ENCODE results near the gene FASN. TPM values are rescaled to one million over a fixed set of nuclear protein-coding genes. Genes with fewer than 3 reads are reported as not detected.

Gene FASN
- total RNA-seq, 6 experiments from 2014 or later, result 108 to 138 (median 112) TPM

- Mint-ChIP-seq H3K4me3 (no peak overlapping the region), H3K36me3 (ENCODE audit: low read depth) (peaks cover 8% of the 10 kb centered on the region; the same call in 1 of the 2 replicates), H3K27ac (no peak overlapping the region), H3K9me3 (no peaks in the 10 kb centered on the region), H3K27me3 (ENCODE audit: insufficient read depth) (peaks cover 13% of the 10 kb centered on the region), H3K4me1 (ENCODE audit: low read depth) (no peaks in the 10 kb centered on the region)
- TF ChIP-seq, protein P1, sequence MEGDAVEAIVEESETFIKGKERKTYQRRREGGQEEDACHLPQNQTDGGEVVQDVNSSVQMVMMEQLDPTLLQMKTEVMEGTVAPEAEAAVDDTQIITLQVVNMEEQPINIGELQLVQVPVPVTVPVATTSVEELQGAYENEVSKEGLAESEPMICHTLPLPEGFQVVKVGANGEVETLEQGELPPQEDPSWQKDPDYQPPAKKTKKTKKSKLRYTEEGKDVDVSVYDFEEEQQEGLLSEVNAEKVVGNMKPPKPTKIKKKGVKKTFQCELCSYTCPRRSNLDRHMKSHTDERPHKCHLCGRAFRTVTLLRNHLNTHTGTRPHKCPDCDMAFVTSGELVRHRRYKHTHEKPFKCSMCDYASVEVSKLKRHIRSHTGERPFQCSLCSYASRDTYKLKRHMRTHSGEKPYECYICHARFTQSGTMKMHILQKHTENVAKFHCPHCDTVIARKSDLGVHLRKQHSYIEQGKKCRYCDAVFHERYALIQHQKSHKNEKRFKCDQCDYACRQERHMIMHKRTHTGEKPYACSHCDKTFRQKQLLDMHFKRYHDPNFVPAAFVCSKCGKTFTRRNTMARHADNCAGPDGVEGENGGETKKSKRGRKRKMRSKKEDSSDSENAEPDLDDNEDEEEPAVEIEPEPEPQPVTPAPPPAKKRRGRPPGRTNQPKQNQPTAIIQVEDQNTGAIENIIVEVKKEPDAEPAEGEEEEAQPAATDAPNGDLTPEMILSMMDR (IDR thresholded peaks at IDR 0.05), result no peak
- no peak for DNase-seq
Measured at GRCh38 chr17:82077617-82078358, 20.2 kb downstream of the FASN start.

DNA sequence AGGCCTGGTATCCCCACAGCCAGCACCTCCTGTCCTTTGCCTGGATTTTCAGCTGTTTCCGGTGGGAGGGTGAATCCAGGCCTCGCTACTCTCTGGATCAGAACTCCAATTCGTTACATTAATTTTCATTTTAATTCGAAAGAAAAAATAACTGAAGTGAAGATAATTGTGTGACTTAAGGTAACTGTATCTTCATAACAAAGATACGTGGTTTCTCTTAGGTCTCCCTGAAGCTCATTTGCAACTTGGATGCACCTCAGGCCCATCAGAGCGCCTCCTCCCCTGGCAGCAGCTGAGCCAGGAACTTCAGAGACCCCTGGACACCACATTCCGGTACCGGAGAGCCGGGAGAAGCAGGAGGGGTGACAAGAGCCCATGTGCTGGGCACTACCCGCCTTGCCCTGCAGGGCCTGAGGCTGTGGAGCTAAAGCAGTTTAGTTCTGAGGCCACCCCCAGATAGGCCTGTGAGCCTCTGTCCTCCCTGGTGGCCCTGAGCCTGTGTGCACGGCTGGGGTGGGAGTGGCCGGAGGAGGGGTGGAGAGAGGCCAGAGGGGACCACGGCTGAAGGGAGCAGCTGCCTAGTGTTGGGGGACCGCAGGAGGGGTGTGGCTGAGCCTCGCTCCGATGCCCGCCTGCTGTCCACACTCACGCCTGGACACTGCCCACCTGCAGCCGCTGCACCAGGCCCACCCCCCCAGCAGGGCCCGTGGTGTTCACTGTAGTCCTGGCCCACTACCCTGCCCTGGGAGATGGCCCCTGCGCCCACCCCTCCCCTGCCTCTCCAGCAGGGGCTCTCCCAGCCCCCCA is 21.0 kb downstream of the FASN start:
- TF ChIP-seq, protein P1 (IDR thresholded peaks at IDR 0.05), result no peak
- DNase-seq, result no peak
- Mint-ChIP-seq H3K9me3 (no peaks in the 10 kb centered on the region), H3K4me1 (ENCODE audit: low read depth) (no peaks in the 10 kb centered on the region), H3K36me3 (ENCODE audit: low read depth) (peaks cover 8% of the 10 kb centered on the region; the same call in 1 of the 2 replicates), H3K27me3 (ENCODE audit: insufficient read depth) (peaks cover 15% of the 10 kb centered on the region), H3K4me3 (no peak overlapping the region), H3K27ac (no peak overlapping the region)

DNA sequence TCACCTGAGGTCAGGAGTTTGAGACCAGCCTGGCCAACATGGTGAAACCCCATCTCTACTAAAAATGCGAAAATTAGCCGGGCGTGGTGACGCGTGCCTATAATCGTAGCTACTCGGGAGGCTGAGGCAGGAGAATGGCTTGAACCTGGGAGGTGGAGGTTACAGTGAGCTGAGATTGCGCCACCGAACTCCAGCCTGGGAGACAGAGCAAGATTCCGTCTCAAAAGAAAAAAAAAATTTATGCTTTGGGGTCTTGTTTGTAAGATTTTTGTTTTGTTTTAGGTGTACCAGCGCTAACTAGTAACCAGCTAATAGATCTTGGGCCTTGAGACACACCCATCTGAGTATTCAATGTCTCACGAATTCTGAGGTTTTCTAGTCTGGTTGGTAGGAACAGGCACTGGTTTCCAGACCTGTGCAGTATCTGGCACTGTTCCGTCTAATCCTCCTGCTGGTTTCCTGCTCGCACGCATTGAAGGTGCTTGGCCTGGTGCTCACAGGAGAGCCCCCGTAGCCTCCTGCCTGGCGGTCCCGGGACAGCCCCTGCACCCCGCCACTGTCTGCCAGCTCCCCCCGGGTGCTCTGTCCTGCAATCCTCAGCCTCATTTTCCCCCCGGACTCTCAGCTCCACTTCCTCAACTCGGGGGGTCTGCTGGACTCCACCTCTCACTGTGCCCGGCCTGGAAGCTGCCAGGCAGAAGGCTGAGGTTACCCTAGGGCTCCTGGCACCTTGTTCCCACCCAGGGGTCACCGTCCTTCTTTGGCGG is 21.8 kb downstream of the FASN start:
- Mint-ChIP-seq H3K27ac (no peak overlapping the region), H3K36me3 (ENCODE audit: low read depth) (peaks cover 8% of the 10 kb centered on the region; the same call in 1 of the 2 replicates), H3K27me3 (ENCODE audit: insufficient read depth) (peaks cover 15% of the 10 kb centered on the region), H3K4me3 (no peak overlapping the region), H3K9me3 (no peaks in the 10 kb centered on the region), H3K4me1 (ENCODE audit: low read depth) (no peaks in the 10 kb centered on the region)
- TF ChIP-seq, protein P1 (IDR thresholded peaks at IDR 0.05), result no peak
- no peak for DNase-seq

- H3K27ac Mint-ChIP-seq, result no peak overlapping the region
- no peaks in the 10 kb centered on the region for H3K4me1 Mint-ChIP-seq (ENCODE audit: low read depth)
Measured at GRCh38 chr17:82073446-82073845, 24.6 kb downstream of the FASN start.

DNA sequence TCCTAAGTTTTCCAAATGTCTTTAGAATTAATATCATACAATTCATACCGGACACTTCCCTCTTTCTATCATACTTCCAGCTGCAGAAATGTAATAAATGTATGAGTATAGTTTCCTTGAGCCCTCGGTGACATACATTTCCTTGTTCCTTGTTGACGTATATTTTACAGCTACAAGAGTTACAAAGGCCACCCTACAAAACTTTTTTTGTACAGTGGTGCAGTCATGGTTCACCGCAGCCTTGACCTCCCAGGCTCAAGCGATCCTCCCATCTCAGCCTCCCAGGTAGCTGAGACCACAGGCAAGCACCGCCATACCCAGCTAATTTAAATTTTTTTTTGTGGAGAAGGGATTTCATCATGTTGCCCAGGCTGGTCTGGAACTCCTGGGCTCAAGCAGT is 25.2 kb downstream of the FASN start:
- Mint-ChIP-seq H3K36me3 (ENCODE audit: low read depth) (no peaks in the 10 kb centered on the region), H3K4me3 (no peak overlapping the region), H3K27me3 (ENCODE audit: insufficient read depth) (peaks cover 15% of the 10 kb centered on the region), H3K27ac (no peak overlapping the region), H3K4me1 (ENCODE audit: low read depth) (no peaks in the 10 kb centered on the region), H3K9me3 (no peaks in the 10 kb centered on the region)
- TF ChIP-seq, protein P1 (IDR thresholded peaks at IDR 0.05), result no peak
- no peak for DNase-seq

More at GRCh38 chr17:82073446-82073845, 24.6 kb downstream of the FASN start:
- TF ChIP-seq, protein P1 (IDR thresholded peaks at IDR 0.05), result no peak
- Mint-ChIP-seq H3K9me3 (no peaks in the 10 kb centered on the region), H3K4me3 (no peak overlapping the region), H3K36me3 (ENCODE audit: low read depth) (0 out of 2 replicates have a peak, but pooled peaks cover 4% of the 10 kb centered on the region), H3K27me3 (ENCODE audit: insufficient read depth) (peaks cover 15% of the 10 kb centered on the region)
- DNase-seq, result no peak

All from HFFc6 (cell line).